ENCODE measurements around the gene CALML6. TPM values are rescaled to one million over a fixed set of nuclear protein-coding genes. Genes with fewer than 3 reads are reported as not detected.
A peak's percentile ranks its signal among the peaks of the same experiment; 100 is the strongest.

CALML6 gene
- polyA plus RNA-seq, 2 of the 4 experiments (the other 2 are of a cell fraction) = 0.49 TPM

GRCh38 chr1:1903224-1903623, 11.8 kb upstream of the CALML6 start:
- ChIA-PET CTCF (interaction anchor here (0.6 to 0.7 kb wide), 2 partner anchors 17 to 495 kb away, joined by 3 read pairs; no protein-coding TSS in a partner anchor), POLR2A (no interaction called here)
- no peak overlapping the region for H3K27ac ChIP-seq
- no peak for ATAC-seq
- no peak for TF ChIP-seq ELK1 (IDR thresholded peaks at IDR 0.05; ENCODE audit: low read depth, low read length)
- TF ChIP-seq EHMT2 (IDR thresholded peaks at IDR 0.05; ENCODE audit: low read depth) = no peak
- TF ChIP-seq CTCF (IDR thresholded peaks at IDR 0.05) = no peak
- no peak for TF ChIP-seq RFX5 (IDR thresholded peaks at IDR 0.05)
- TF ChIP-seq GATA3 (IDR thresholded peaks at IDR 0.05; ENCODE audit: borderline replicate concordance) = no peak
- no peak for TF ChIP-seq POLR2A (IDR thresholded peaks at IDR 0.05; ENCODE audit: low read length)
- TF ChIP-seq REST (IDR thresholded peaks at IDR 0.05) = no peak
- TF ChIP-seq POLR2AphosphoS2 (conservative IDR thresholded peaks at IDR 0.05; ENCODE audit: low read length) = no peak
- TF ChIP-seq FOXS1 (CRISPR knock-in tag; IDR thresholded peaks at IDR 0.05) = no peak
- TF ChIP-seq, protein P1, sequence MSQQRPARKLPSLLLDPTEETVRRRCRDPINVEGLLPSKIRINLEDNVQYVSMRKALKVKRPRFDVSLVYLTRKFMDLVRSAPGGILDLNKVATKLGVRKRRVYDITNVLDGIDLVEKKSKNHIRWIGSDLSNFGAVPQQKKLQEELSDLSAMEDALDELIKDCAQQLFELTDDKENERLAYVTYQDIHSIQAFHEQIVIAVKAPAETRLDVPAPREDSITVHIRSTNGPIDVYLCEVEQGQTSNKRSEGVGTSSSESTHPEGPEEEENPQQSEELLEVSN (IDR thresholded peaks at IDR 0.05; ENCODE audit: borderline replicate concordance, low read depth) = no peak
- no peak for TF ChIP-seq ZSCAN20 (CRISPR knock-in tag; IDR thresholded peaks at IDR 0.05)
- H3K4me1 ChIP-seq = peaks cover 21% of the 10 kb centered on the region
- no peaks in the 10 kb centered on the region for H3K9me3 ChIP-seq
- WGBS (ENCODE audit: missing lambda C conversion rate) = 83% methylated on average over 12 of the region's 12 CpGs
- no peak for DNase-seq (ENCODE audit: low read depth in 1 of 2, low spot score in 1 of 2)
- FAIRE-seq = no peak
- no peak overlapping the region for H3K4me3 ChIP-seq
- no peak overlapping the region for H3K4me2 ChIP-seq

GRCh38 chr1:1906185-1907097, 8.6 kb upstream of the CALML6 start:
- Histone ChIP-seq H3K4me1 (peaks cover 25% of the 10 kb centered on the region), H3K27ac (peak overlapping the region; percentile 63 to 92; a peak in 5 of 6 replicates), H3K4me3 (no peak overlapping the region), H3K9me3 (no peaks in the 10 kb centered on the region), H3K4me2 (peak overlapping the region; percentile 14; the same call in 1 of the 3 replicates)
- ATAC-seq (peak; percentile 88 to 89), FAIRE-seq (no peak), DNase-seq (ENCODE audit: low read depth in 1 of 2, low spot score in 1 of 2) (peak; percentile 80 to 83)
- TF ChIP-seq CTCF (IDR thresholded peaks at IDR 0.05) (peak; percentile 69), RAD21 (conservative IDR thresholded peaks at IDR 0.05 in 1 of 2, IDR thresholded peaks at IDR 0.05 in 1 of 2) (peak; percentile 82 to 93), CBX2 (IDR thresholded peaks at IDR 0.05; ENCODE audit: borderline replicate concordance, low read depth) (no peak), SMC3 (IDR thresholded peaks at IDR 0.05) (peak; percentile 67)
- POLR2A ChIA-PET = no interaction called here
- 4% methylated on average over 11 of the region's 15 CpGs for WGBS (ENCODE audit: missing lambda C conversion rate)
- CTCF ChIA-PET = interaction anchor here (0.5 to 5.4 kb wide), 39 partner anchors 8 to 186 kb away, joined by 3 to 40 read pairs (median 5); partner anchors contain the start of gene CALML6
